Prostate gland (tissue), 2 donors: Measurements from ENCODE around the gene ATP1B2. TPM values are rescaled to one million over a fixed set of nuclear protein-coding genes. Genes with fewer than 3 reads are reported as not detected.

ENCODE experiments used
- DNase-seq: peaks from one replicate; pipeline ENCODE4 v3.0.0-alpha.2; 2019; ENCODE audit warnings: low spot score
- H3K27ac ChIP-seq, 2 donors: fragments of 200-600 bp; sonication (generic); 2 replicates each; pipeline ENCODE4 v1.5.1; 2017 to 2019
- H3K27me3 ChIP-seq: fragments of 200-600 bp; sonication (generic); replicated peaks from 2 replicates; pipeline ENCODE4 v1.5.1; 2019; ENCODE audit not compliant: insufficient read depth
- H3K36me3 ChIP-seq, 2 donors: fragments of 200-600 bp; sonication (generic); 1 replicate in 1 of 2; 2 replicates in 1 of 2; pipeline versions ENCODE4 v1.5.1 to v1.8.1; 2017 to 2019
- H3K4me1 ChIP-seq: fragments of 200-600 bp; sonication (generic); replicated peaks from 2 replicates; pipeline ENCODE4 v1.5.1; 2019
- H3K4me3 ChIP-seq, 2 donors: fragments of 200-600 bp; sonication (generic); 2 replicates each; pipeline ENCODE4 v1.5.1; 2017 to 2019
- H3K9me3 ChIP-seq: fragments of 200-600 bp; sonication (generic); 2 replicates; pipeline ENCODE4 v1.5.1; 2017
- POLR2A ChIP-seq: fragments of 450-650 bp; IDR thresholded peaks from one replicate; pipeline ENCODE4 v1.6.1; 2016; ENCODE audit warnings: antibody characterized with exemption, mild to moderate bottlenecking
- POLR2AphosphoS5 ChIP-seq: sonication (generic); formaldehyde crosslinking; IDR thresholded peaks from one replicate; pipeline ENCODE4 v1.6.1; 2017; ENCODE audit warnings: antibody characterized with exemption
- WGBS: methylation state at CpG from one replicate; pipeline ENCODE4 v1.1.5; 2018; 5-methylcytosine and 5-hydroxymethylcytosine counted together
- intact Hi-C: fragments of 100-400 bp; cut with DNase I; formaldehyde crosslinking; loops from one replicate; pipeline ENCODE4 v1.14.2; 2022
- total RNA-seq, 2 donors: library from RNA; depleted of rRNA; stranded (reverse); fragments of >200 nt; gene quantifications; one replicate each; pipeline ENCODE4 v1.1.0, GENCODE V29; 2016
- TF ChIP-seq, protein P1 (sequence below), 4 experiments: fragments of 200-600 bp in 2 of 4; fragments of 450-650 bp in 2 of 4; sonication (generic) in 2 of 4; IDR thresholded peaks; 1 replicate in 3 of 4; 2 replicates in 1 of 4; pipeline ENCODE4 v1.5.1; 2016 to 2019; ENCODE audit warnings: antibody characterized with exemption in 4 of 4, mild to moderate bottlenecking in 2 of 4, moderate library complexity in 2 of 4

ATP1B2 gene, protein sequence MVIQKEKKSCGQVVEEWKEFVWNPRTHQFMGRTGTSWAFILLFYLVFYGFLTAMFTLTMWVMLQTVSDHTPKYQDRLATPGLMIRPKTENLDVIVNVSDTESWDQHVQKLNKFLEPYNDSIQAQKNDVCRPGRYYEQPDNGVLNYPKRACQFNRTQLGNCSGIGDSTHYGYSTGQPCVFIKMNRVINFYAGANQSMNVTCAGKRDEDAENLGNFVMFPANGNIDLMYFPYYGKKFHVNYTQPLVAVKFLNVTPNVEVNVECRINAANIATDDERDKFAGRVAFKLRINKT
- 10 to 100 TPM in 1 of 2 donors, under 1 TPM in 1; 0.82 to 11.7 TPM for total RNA-seq

DNA sequence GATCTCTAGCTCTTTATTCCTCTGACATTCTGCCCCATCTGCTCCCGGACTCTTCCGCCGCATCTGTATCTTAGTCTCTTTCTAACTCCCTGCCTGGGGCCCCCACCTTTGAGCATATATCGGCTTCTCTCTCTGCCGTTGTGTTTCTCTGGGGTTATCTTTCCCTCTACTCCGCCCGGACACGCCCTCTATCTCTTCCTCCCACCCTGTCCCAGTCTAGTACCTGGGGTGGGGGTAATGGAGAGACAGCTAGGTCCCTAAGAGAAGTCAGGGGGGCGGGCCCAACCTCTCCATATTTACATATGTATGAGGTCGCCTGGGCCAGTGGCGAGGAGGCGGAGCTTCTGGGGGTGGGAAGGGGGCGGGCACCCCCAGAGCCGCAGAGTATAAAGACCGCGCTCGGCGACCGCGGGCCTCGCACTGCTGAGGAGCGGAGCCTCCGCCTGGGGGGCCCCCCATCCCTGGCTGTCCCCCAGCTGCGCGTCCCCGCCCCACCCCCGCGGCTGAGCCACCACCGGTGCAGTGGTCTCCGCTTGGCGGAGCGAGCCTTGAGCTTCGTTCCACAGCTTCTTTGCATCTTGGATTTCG lies at the start of gene ATP1B2:
Gene ATP1B2 (plus strand): TSS at position 418 of the 588 bp plus-strand sequence. CDS start 593 bp downstream, outside the sequence.
- no peaks in the 10 kb centered on the region for H3K9me3 ChIP-seq
- no peaks in the 10 kb centered on the region for H3K27me3 ChIP-seq
- H3K4me1 ChIP-seq: no peaks in the 10 kb centered on the region
- H3K4me3 ChIP-seq: peak within 1 kb of the TSS; percentile 35 to 42
- H3K36me3 ChIP-seq: no peaks in the 10 kb centered on the region
- H3K27ac ChIP-seq: peak within 1 kb of the TSS in 1 of 2 donors; percentile 13
- TF ChIP-seq, protein P1, sequence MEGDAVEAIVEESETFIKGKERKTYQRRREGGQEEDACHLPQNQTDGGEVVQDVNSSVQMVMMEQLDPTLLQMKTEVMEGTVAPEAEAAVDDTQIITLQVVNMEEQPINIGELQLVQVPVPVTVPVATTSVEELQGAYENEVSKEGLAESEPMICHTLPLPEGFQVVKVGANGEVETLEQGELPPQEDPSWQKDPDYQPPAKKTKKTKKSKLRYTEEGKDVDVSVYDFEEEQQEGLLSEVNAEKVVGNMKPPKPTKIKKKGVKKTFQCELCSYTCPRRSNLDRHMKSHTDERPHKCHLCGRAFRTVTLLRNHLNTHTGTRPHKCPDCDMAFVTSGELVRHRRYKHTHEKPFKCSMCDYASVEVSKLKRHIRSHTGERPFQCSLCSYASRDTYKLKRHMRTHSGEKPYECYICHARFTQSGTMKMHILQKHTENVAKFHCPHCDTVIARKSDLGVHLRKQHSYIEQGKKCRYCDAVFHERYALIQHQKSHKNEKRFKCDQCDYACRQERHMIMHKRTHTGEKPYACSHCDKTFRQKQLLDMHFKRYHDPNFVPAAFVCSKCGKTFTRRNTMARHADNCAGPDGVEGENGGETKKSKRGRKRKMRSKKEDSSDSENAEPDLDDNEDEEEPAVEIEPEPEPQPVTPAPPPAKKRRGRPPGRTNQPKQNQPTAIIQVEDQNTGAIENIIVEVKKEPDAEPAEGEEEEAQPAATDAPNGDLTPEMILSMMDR (IDR thresholded peaks at IDR 0.05): no peak
- TF ChIP-seq POLR2AphosphoS5: no peak
- no peak for TF ChIP-seq POLR2A
- intact Hi-C loops: no loop called here
- 1% methylated on average over 21 of the region's 34 CpGs for WGBS
- peak; percentile 51 for DNase-seq

DNA sequence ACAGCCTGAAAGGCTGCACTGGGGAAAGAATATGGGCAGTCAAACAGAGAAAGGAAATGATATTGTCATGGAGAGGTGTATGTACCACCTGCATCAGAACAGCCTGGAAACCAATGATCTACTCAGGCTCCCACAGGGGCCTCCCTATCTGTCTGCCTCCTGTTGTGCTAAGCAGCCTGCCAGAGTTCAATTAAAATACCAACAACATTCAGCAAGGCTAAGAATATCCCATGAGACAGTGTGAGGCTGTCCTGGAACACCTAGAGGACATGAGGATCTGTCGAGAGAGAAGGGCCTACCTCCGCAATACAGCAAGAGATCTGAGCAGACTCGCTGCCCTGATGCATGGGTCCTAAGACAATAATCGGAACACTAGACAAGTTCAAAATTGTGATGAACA lies 44.4 kb upstream of the ATP1B2 start:
- no peaks in the 10 kb centered on the region for H3K9me3 ChIP-seq
- no peak overlapping the region for H3K27ac ChIP-seq
- H3K4me3 ChIP-seq: no peak overlapping the region
- intact Hi-C loops: no loop called here
- no peak for DNase-seq
- H3K36me3 ChIP-seq: peaks cover 7 to 12% of the 10 kb centered on the region in 2 donors
- no peaks in the 10 kb centered on the region for H3K4me1 ChIP-seq
- no peak for TF ChIP-seq POLR2A
- TF ChIP-seq, protein P1 (IDR thresholded peaks at IDR 0.05): no peak
- no peak for TF ChIP-seq POLR2AphosphoS5
- 90% methylated on average over 4 of the region's 4 CpGs for WGBS
- H3K27me3 ChIP-seq: no peaks in the 10 kb centered on the region

DNA sequence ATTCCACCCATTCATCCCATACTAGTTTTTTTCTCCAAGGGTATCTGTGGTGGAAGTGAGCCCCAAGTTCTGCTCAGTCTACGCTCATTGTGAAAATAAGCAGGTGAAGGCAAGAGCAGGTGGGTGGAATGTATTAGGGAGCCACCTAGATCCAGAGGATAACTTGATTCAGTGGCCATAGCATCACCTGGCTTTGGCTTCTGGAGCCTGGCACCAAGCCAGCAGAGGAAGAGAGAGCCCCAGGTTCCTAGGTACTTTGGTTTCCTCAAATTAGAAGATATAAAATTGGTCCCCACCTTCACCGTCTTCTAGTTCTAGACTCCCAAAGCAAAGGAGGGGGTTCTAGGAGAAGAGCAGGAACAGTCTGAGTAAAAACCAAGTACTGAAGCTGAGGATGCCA lies 40.1 kb upstream of the ATP1B2 start:
- no peak overlapping the region for H3K27ac ChIP-seq
- DNase-seq: no peak
- WGBS: 92% methylated on average over 2 of the region's 2 CpGs
- H3K36me3 ChIP-seq: no peaks in the 10 kb centered on the region
- intact Hi-C loops: no loop called here
- no peaks in the 10 kb centered on the region for H3K27me3 ChIP-seq
- TF ChIP-seq, protein P1 (IDR thresholded peaks at IDR 0.05): no peak
- TF ChIP-seq POLR2AphosphoS5: no peak
- no peak for TF ChIP-seq POLR2A
- H3K4me1 ChIP-seq: no peaks in the 10 kb centered on the region
- no peaks in the 10 kb centered on the region for H3K9me3 ChIP-seq
- H3K4me3 ChIP-seq: no peak overlapping the region

DNA sequence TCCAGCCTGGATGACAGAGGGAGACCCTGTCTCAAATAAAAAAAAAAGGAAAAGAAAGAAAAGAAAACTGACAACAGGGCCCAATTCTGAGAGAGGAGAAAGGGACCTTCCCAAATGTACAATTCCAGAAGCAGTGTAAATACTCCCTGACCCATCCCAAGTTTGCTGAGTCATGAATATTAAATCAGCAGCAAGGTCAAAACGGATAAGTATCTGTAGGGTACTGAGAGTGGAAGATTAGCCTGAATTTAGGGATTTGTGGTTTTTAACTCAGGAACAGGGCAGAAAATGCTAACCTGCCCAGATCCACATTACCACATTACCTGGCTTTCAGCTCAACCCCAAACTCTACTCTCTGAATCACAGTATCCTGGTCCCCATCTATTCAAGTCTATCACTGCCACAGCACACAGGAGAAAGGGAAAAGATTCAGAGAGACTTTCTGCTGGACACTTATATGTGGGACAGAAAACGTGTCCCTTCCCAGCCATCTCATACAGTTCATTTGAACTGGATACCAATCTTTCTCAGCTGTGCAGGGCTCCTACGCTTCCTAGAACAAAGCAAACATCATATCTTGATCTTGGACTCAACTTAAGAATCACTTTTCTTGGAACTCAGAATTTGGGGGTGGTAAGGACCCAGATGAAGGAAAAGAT lies 39.0 kb upstream of the ATP1B2 start:
- peak overlapping the region in 1 of 2 donors; percentile 41 for H3K27ac ChIP-seq
- TF ChIP-seq POLR2AphosphoS5 (no peak), POLR2A (no peak)
- TF ChIP-seq, protein P1 (IDR thresholded peaks at IDR 0.05): no peak

More for the DNA sequence above, 39.0 kb upstream of the ATP1B2 start:
- no peak for DNase-seq
- Histone ChIP-seq H3K27me3 (no peaks in the 10 kb centered on the region), H3K4me3 (no peak overlapping the region), H3K36me3 (no peaks in the 10 kb centered on the region), H3K4me1 (no peaks in the 10 kb centered on the region), H3K9me3 (no peaks in the 10 kb centered on the region)
- 29% methylated on average over 3 of the region's 3 CpGs for WGBS
- intact Hi-C loops: no loop called here
